GM08714 (cell line): ENCODE measurements around the gene CEACAM16.
"Not testable (repeated sequence)": the region's sequence is repeated elsewhere in the genome, so short reads cannot be mapped to it uniquely, and the experiment has no call there.

ENCODE experiments used
- H3K4me3 ChIP-seq: fragments of 200-500 bp; sonication (Bioruptor generic); 2 replicates; pipeline ENCODE4 v1.5.1; 2014; ENCODE audit warnings: mild to moderate bottlenecking, low read length, inconsistent platforms
- ZNF274 ChIP-seq: IDR thresholded peaks from 2 replicates; pipeline ENCODE4 v1.6.1; 2012; ENCODE audit warnings: mild to moderate bottlenecking, low read depth, low read length

Gene CEACAM16

GRCh38 chr19:44704982-44705381 is 6.0 kb downstream of the CEACAM16 start:
- TF ChIP-seq ZNF274, result no peak
- no peak overlapping the region for H3K4me3 ChIP-seq

GRCh38 chr19:44705502-44706010 is 6.6 kb downstream of the CEACAM16 start:
- H3K4me3 ChIP-seq, result no peak overlapping the region
- no peak for TF ChIP-seq ZNF274

- no peak for TF ChIP-seq ZNF274
- H3K4me3 ChIP-seq, result no peak overlapping the region
These were observed 7.7 kb downstream of the CEACAM16 start for GRCh38 chr19:44706506-44707236.

- no peak overlapping the region for H3K4me3 ChIP-seq
- no peak for TF ChIP-seq ZNF274
These were observed 8.8 kb downstream of the CEACAM16 start for GRCh38 chr19:44707794-44708193.

DNA sequence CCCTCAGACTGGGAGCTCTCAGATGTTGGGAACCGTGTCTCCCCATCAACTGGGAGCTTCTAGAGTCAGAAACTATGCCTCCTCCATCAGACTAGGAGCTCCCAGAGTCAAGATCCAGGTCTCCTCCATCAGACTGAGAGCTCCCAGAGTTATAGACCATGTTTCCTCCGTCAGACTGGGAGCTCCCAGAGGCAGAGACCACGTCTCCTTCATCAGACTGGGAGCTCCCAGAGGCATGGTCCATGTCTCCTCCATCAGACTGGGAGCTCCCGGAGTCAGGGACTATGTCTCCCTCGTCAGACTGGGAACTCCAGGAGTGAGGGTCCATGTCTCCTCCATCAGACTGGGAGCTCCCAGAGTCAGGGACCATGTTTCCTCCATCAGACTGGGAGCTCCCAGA is 10.0 kb downstream of the CEACAM16 start:
- no peak for TF ChIP-seq ZNF274
- no peak overlapping the region for H3K4me3 ChIP-seq

DNA sequence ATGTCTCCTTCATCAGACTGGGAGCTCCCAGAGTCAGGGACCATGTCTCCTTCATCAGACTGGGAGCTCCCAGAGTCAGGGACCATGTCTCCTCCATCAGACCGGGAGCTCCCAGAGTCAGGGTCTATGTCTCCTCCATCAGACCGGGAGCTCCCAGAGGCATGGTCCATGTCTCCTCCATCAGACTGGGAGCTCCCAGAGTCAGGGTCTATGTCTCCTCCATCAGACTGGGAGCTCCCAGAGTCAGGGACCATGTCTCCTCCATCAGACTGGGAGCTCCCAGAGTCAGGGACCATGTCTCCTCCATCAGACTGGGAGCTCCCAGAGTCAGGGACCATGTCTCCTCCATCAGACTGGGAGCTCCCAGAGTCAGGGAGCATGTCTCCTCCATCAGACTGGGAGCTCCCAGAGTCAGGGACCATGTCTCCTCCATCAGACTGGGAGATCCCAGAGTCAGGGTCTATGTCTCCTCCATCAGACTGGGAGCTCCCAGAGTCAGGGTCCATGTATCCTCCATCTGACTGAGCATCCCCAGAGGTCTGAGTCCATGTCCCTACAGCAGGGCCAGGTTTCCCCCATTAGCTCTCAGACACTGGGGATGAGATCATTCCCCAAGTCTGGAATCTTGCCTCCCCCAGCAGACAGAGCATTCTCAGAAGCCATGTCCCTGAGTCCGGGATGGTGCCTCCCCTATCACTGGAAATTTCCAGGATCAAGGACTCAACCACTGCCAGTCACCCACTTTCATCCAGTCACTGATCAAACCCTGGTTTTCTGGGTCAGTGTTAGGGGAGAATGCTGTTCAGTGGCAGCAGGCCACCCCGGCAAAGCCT is 10.7 kb downstream of the CEACAM16 start:
- not testable (repeated sequence) for H3K4me3 ChIP-seq

GRCh38 chr19:44710483-44710882 is 11.5 kb downstream of the CEACAM16 start:
- TF ChIP-seq ZNF274, result no peak
- no peak overlapping the region for H3K4me3 ChIP-seq

DNA sequence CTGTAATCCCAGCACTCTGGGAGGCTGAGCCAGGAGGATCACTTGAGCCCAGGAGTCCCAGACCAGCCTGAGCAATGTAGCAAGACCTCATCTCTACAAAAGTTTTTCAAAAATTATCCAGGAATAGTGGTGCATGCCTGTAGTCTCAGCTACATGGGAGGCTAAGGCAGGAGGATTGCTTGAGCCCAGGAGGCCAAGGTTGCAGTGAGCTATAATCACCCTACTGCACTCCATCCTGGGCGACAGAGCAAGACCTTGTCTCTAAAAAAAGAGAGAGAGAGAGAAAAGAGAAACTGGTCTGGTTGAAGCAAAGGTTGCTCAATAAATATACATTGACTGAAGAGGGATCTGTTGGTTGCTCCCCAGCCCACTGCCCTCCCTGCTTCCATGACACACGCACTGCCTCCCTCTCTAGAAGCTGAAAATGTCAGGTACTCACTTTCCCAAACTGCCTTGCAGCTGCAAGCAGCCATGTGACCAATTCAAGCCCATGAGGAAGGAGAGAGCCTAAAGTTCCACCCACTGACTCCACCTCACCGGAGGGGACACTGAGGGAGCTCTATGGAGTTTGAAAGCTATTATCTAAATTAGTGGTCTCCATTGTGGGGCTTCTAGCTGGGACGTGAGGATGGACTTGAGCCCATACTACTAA is 14.0 kb downstream of the CEACAM16 start:
- no peak overlapping the region for H3K4me3 ChIP-seq
- TF ChIP-seq ZNF274, result no peak

DNA sequence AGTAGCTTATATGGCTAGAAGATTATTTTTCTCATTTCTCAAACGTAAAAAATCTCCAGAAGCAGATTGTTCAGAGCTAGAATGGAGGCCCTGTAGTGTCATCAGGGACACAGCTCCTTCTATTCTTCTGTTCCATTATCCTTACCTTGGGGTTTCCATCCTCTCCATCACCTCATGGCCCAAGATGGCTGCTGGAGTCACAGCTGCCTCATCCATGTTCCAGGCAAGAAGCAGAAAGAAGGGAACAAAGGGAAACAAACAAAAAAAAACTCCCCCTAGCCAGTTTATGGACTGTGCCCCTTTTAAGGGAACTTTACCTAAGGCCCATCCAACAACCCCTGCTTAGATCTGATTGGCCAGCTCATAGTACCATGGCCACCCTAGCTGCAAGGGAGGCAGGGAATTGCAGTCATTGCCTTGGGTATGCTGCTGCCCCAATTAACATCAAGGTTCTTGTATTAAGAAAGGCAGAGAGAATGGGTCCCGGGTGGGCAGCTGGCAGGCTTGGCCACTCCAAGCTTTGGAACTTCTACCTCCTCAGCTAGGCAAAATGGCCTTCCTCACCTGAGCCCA is 15.7 kb downstream of the CEACAM16 start:
- no peak overlapping the region for H3K4me3 ChIP-seq
- no peak for TF ChIP-seq ZNF274

DNA sequence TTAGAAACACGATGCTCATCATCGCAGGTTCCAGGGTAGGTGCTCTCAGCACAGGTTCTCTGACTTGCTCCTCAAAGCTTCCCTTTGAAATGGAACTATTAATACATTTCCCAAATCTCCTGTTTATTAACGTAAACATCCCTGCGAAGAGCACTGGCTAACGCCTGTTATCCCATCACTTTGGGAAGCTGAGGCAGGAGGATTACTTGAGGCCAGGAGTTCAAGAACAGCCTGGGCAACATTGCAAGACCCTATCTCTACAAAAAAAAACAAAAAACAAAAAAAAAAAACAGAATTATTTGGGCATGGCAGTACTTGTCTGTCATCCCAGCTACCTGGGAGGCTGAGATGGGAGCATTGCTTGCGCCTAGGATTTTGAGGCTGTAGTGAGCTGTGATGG is 18.7 kb downstream of the CEACAM16 start:
- TF ChIP-seq ZNF274, result no peak
- H3K4me3 ChIP-seq, result no peak overlapping the region

GRCh38 chr19:44718441-44719261 is 19.7 kb downstream of the CEACAM16 start:
- TF ChIP-seq ZNF274, result no peak
- H3K4me3 ChIP-seq, result no peak overlapping the region

DNA sequence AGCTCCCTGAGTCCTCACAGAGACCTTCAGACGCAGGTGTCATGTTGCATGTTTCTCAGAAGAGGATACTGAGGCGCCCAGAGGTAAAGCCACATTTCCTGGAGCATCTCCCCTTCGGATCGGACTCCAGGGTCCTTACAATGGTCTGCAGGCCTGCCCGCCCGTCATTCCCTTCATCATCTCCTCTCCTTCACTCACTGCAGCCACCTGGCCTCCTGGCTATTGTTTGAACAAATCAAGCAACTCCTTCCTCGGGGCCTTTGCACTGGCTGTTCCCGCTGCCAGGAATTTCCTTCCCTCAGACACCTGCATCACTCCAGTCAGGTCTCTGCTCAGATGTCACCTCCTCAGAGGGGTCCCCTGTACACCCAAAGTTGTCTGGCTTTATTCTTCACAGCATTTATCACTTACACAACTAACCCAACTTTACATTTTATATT is 20.3 kb downstream of the CEACAM16 start:
- TF ChIP-seq ZNF274, result no peak
- H3K4me3 ChIP-seq, result no peak overlapping the region

DNA sequence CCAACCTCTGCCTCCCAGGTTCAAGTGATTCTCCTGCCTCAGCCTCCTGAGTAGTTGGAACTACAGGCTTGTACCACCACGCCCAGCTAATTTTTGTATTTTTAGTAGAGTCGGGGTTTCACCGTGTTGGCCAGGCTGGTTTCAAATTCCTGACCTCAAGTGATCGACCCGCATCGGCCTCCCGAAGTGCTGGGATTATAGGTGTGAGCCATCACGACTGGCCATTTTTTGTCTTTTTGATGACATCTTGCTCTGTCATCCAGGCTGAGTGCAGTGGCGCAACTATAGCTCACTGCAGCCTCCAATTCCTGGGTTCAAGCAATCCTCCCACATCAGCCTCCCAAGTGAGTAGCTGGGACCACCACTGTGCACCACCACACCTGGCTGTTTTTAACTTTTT is 21.4 kb downstream of the CEACAM16 start:
- not testable (repeated sequence) for H3K4me3 ChIP-seq

GRCh38 chr19:44720945-44721344 is 22.0 kb downstream of the CEACAM16 start:
- no peak overlapping the region for H3K4me3 ChIP-seq

DNA sequence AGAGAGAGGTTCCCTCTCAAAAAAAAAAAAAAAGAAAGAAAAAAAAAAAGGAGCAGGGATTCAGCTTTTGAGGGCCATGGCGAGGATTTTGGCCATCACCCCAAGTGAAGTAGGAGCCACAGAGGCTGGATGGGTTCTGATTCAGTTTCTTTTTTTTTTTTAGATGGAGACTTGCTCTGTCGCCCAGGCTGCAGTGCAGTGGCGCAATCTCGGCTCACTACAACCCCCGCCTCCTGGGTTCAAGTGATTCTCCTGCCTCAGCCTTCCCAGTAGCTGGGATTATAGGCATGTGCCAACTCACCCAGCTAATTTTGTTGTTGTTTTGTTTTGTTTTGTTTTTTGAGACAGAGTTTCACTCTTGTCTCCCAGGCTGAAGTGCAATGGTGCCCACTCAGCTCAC is 22.4 kb downstream of the CEACAM16 start:
- H3K4me3 ChIP-seq, result not testable (repeated sequence)

More at GRCh38 chr19:44720945-44721344, 22.0 kb downstream of the CEACAM16 start:
- TF ChIP-seq ZNF274, result no peak
